ENCODE measurements around the gene SIMC1. TPM values are rescaled to one million over a fixed set of nuclear protein-coding genes. Genes with fewer than 3 reads are reported as not detected.

Gene SIMC1
- total RNA-seq, 1 experiment from 2014 or later: 6.5 TPM

- H3K36me3 ChIP-seq (ENCODE audit: low read depth): no peaks in the 10 kb centered on the region; the same call in 1 of the 2 replicates
- no peaks in the 10 kb centered on the region for H4K20me1 ChIP-seq (ENCODE audit: insufficient read depth)
- TF ChIP-seq CTCF (conservative IDR thresholded peaks at IDR 0.05): no peak
- TF ChIP-seq EZH2 (IDR thresholded peaks at IDR 0.05; ENCODE audit: low read depth): no peak
- no peaks in the 10 kb centered on the region for H3F3A ChIP-seq (ENCODE audit: insufficient read depth, low read depth)
- H3K9me3 ChIP-seq (ENCODE audit: insufficient read depth, low read depth): no peaks in the 10 kb centered on the region
- H2AFZ ChIP-seq: no peak overlapping the region
- no peak overlapping the region for H3K4me3 ChIP-seq
- H3K9me2 ChIP-seq (ENCODE audit: insufficient read depth): no peaks in the 10 kb centered on the region
- H3K4me1 ChIP-seq (replicated peaks; ENCODE audit: insufficient read depth): no peaks in the 10 kb centered on the region
- intact Hi-C loops (cut with micrococcal nuclease; ENCODE audit: unreplicated experiment): no loop called here
- no peak for DNase-seq
- no peaks in the 10 kb centered on the region for H3K27me3 ChIP-seq (ENCODE audit: insufficient read depth, low read depth)
- H3K27ac ChIP-seq: no peak overlapping the region
- H3K4me2 ChIP-seq: no peak overlapping the region
- no peaks in the 10 kb centered on the region for H3K79me2 ChIP-seq (ENCODE audit: low read depth)
- ChIA-PET POLR2A (ENCODE audit: unreplicated experiment) (no interaction called here), CTCF (interaction anchor here (0.6 to 0.7 kb wide), 2 partner anchors 64 to 1390 kb away, joined by 3 to 4 read pairs; no protein-coding TSS in a partner anchor)
- BruUV-seq (replicated peaks): no TSS peak
Observed at GRCh38 chr5:176341325-176342157, 103.3 kb downstream of the SIMC1 start.

GRCh38 chr5:176342158-176342483, 103.9 kb downstream of the SIMC1 start:
- H3K4me2 ChIP-seq: no peak overlapping the region
- DNase-seq: no peak

GRCh38 chr5:176342766-176343458, 104.7 kb downstream of the SIMC1 start:
- Histone ChIP-seq H3F3A (ENCODE audit: insufficient read depth, low read depth) (no peaks in the 10 kb centered on the region), H4K20me1 (ENCODE audit: insufficient read depth) (no peaks in the 10 kb centered on the region), H3K79me2 (ENCODE audit: low read depth) (no peaks in the 10 kb centered on the region), H3K4me2 (no peak overlapping the region), H3K9me3 (ENCODE audit: insufficient read depth, low read depth) (no peaks in the 10 kb centered on the region), H2AFZ (no peak overlapping the region), H3K9me2 (ENCODE audit: insufficient read depth) (no peaks in the 10 kb centered on the region), H3K4me3 (no peak overlapping the region), H3K36me3 (ENCODE audit: low read depth) (no peaks in the 10 kb centered on the region; the same call in 1 of the 2 replicates), H3K4me1 (replicated peaks; ENCODE audit: insufficient read depth) (no peaks in the 10 kb centered on the region), H3K27ac (no peak overlapping the region), H3K27me3 (ENCODE audit: insufficient read depth, low read depth) (no peaks in the 10 kb centered on the region)
- no peak for DNase-seq
- CTCF ChIA-PET: no interaction called here
- TF ChIP-seq CTCF (conservative IDR thresholded peaks at IDR 0.05) (no peak), EZH2 (IDR thresholded peaks at IDR 0.05; ENCODE audit: low read depth) (no peak)
- intact Hi-C loops (cut with micrococcal nuclease; ENCODE audit: unreplicated experiment): no loop called here
- POLR2A ChIA-PET (ENCODE audit: unreplicated experiment): no interaction called here
- no TSS peak for BruUV-seq (replicated peaks)

More at GRCh38 chr5:176342158-176342483, 103.9 kb downstream of the SIMC1 start:
- H3K79me2 ChIP-seq (ENCODE audit: low read depth): no peaks in the 10 kb centered on the region
- H3F3A ChIP-seq (ENCODE audit: insufficient read depth, low read depth): no peaks in the 10 kb centered on the region
- no peak for TF ChIP-seq EZH2 (IDR thresholded peaks at IDR 0.05; ENCODE audit: low read depth)
- no peak for TF ChIP-seq CTCF (conservative IDR thresholded peaks at IDR 0.05)
- H3K9me2 ChIP-seq (ENCODE audit: insufficient read depth): no peaks in the 10 kb centered on the region
- H3K36me3 ChIP-seq (ENCODE audit: low read depth): no peaks in the 10 kb centered on the region; the same call in 1 of the 2 replicates
- ChIA-PET POLR2A (ENCODE audit: unreplicated experiment) (no interaction called here), CTCF (interaction anchor here (0.6 to 0.7 kb wide), 2 partner anchors 63 to 1391 kb away, joined by 3 to 4 read pairs; no protein-coding TSS in a partner anchor)
- H2AFZ ChIP-seq: no peak overlapping the region
- no peak overlapping the region for H3K4me3 ChIP-seq
- intact Hi-C loops (cut with micrococcal nuclease; ENCODE audit: unreplicated experiment): no loop called here
- no peaks in the 10 kb centered on the region for H3K9me3 ChIP-seq (ENCODE audit: insufficient read depth, low read depth)
- no peaks in the 10 kb centered on the region for H3K27me3 ChIP-seq (ENCODE audit: insufficient read depth, low read depth)
- H3K4me1 ChIP-seq (replicated peaks; ENCODE audit: insufficient read depth): no peaks in the 10 kb centered on the region
- BruUV-seq (replicated peaks): no TSS peak
- no peaks in the 10 kb centered on the region for H4K20me1 ChIP-seq (ENCODE audit: insufficient read depth)
- no peak overlapping the region for H3K27ac ChIP-seq

Data from PC-9 (cell line).